K562 (cell line): ENCODE data around the gene SORT1. TPM values are rescaled to one million over a fixed set of nuclear protein-coding genes. Genes with fewer than 3 reads are reported as not detected.
A peak's percentile ranks its signal among the peaks of the same experiment; 100 is the strongest.

ENCODE experiments used
- ELK3 ChIP-seq: fragments of 450-650 bp; formaldehyde crosslinking; IDR thresholded peaks from 2 replicates; pipeline ENCODE4 v1.4.0; 2020; ENCODE audit warnings: mild to moderate bottlenecking
- FOXP1 ChIP-seq: sonication (generic); formaldehyde crosslinking; IDR thresholded peaks from 2 replicates; pipeline ENCODE4 v1.8.0; 2022; ENCODE audit warnings: mild to moderate bottlenecking, missing genetic modification reagents
- KLF10 ChIP-seq: fragments of 250-450 bp; sonication (Bioruptor Pico); IDR thresholded peaks from 2 replicates; pipeline ENCODE4 v1.6.1; 2021; ENCODE audit warnings: matching md5 sums
- NEUROD1 ChIP-seq: fragments of 150-350 bp; IDR thresholded peaks from 2 replicates; pipeline ENCODE4 v1.6.1; 2014; ENCODE audit warnings: borderline replicate concordance, low read length, low read depth; ENCODE audit not compliant: partially characterized antibody
- NFXL1 ChIP-seq: fragments of 450-650 bp; formaldehyde crosslinking; IDR thresholded peaks from 2 replicates; pipeline ENCODE4 v1.4.0; 2021; ENCODE audit warnings: mild to moderate bottlenecking
- PURB ChIP-seq: sonication (generic); formaldehyde crosslinking; IDR thresholded peaks from 2 replicates; pipeline ENCODE4 v1.9.0; 2021; ENCODE audit warnings: low read depth, mild to moderate bottlenecking, missing genetic modification reagents
- RHOXF2B ChIP-seq: fragments of 250-450 bp; sonication (Bioruptor Pico); conservative IDR thresholded peaks from 2 replicates; pipeline ENCODE4 v1.5.1; 2021
- RUNX1 ChIP-seq: sonication (generic); IDR thresholded peaks from 2 replicates; pipeline ENCODE4 v1.6.1; 2016; ENCODE audit warnings: antibody characterized with exemption, low read depth
- SLC30A9 ChIP-seq: fragments of 250-450 bp; sonication (Bioruptor Pico); IDR thresholded peaks from 2 replicates; pipeline ENCODE4 v1.8.0; 2022; ENCODE audit warnings: mild to moderate bottlenecking, moderate library complexity
- SNIP1 ChIP-seq: fragments of 450-650 bp; IDR thresholded peaks from 2 replicates; pipeline ENCODE4 v1.7.1; 2017; ENCODE audit warnings: low read depth, mild to moderate bottlenecking
- U2AF1 ChIP-seq: fragments of 200-400 bp; formaldehyde crosslinking; optimal IDR thresholded peaks from 2 replicates; pipeline ENCODE3; 2017; ENCODE audit warnings: mild to moderate bottlenecking, low read depth, low read length, moderate library complexity
- ZKSCAN1 ChIP-seq: fragments of 150-350 bp; IDR thresholded peaks from 2 replicates; pipeline ENCODE4 v1.6.1; 2016; ENCODE audit warnings: low read depth, low read length
- polyA plus RNA-seq, 8 experiments: library from polyadenylated mRNA; depleted of rRNA in 4 of 8; stranded (reverse) in 5 of 8; unstranded in 3 of 8; fragments of >200 nt; fragmentation: Nextera tagmentation in 2 of 8; fragmentation: Illumina TruSeq in 1 of 8; extraction: Ambion mirVana in 2 of 8; extraction: Trizol in 1 of 8; gene quantifications; 2 replicates each; pipeline versions ENCODE4 v1.2.1 to v1.2.3, GENCODE V29; 2011 to 2014; ENCODE audit warnings: inconsistent platforms in 1 of 8, missing spikeins in 1 of 8
- total RNA-seq, 7 experiments: library from RNA; depleted of rRNA in 6 of 7; stranded (reverse); fragments of >200 nt in 6 of 7; fragmentation: Illumina TruSeq in 2 of 7; extraction: Trizol in 2 of 7; gene quantifications; 2 replicates each; pipeline versions ENCODE4 v1.2.1 to v1.2.3, GENCODE V29; 2011 to 2021; ENCODE audit warnings: low replicate concordance in 1 of 7
- TF ChIP-seq, protein P1 (sequence below), 2 experiments: fragments of 450-650 bp; formaldehyde crosslinking in 1 of 2; IDR thresholded peaks; 2 replicates each; pipeline versions ENCODE4 v1.4.0 to v1.6.1; 2014 to 2020; ENCODE audit warnings: mild to moderate bottlenecking in 2 of 2, borderline replicate concordance in 1 of 2, low read depth in 1 of 2
- TF ChIP-seq, protein P2 (sequence below): fragments of 450-650 bp; IDR thresholded peaks from 2 replicates; pipeline ENCODE4 v1.6.1; 2016; ENCODE audit warnings: mild to moderate bottlenecking
- TF ChIP-seq, protein P3 (sequence below): fragments of 450-650 bp; IDR thresholded peaks from 2 replicates; pipeline ENCODE4 v1.6.1; 2016

The SORT1 gene
- total and polyA plus RNA-seq, 9 of the 15 experiments (the other 6 are each of a cell fraction or from before 2014, with no cell fraction given) = 27.4 to 112 (median 65.0) TPM

DNA sequence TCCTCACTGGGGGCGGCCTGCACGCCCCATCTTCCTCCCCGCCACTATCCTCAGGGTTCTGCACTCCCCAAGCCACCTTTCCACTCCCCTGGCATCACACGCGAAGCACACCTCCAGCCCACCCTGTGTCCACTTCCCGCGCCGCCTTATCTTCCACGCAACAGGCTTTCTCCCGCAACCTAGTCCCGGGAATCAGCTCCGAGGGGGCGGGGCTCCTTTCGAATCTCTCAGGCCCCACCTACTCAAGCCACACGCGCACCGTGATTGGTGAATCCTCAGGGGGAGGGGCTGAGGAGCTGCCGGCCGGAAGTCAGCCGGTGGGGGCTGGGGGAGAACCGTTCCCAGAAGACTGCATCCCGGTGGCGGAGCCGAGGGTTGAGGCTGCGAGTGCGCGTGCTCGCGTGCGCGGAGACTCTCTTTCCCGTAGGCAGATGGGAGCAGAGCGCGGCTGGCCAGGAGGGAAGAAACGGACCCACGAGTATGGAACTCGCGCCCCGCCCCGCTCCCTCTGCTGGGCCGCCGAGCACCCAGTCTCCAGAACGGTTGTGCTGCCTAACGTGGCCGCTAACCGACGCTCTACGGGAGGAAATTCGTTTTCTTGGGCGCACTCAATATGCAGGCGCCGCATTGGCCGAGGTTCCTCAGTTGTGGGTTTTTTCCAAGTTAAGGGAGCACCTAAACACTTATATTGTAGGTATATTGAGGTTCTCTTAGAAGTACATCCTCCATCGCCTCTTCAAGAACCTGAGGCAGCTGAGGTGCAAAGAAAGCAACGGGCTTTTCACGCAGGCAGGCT lies 114.6 kb downstream of the SORT1 start, which contains the start of gene PSRC1 (continued):
- TF ChIP-seq SLC30A9 (CRISPR knock-in tag) (no peak), SNIP1 (no peak), ZKSCAN1 (no peak; the same call in 1 of the 2 replicates), NEUROD1 (no peak), RHOXF2B (no peak), ELK3 (CRISPR knock-in tag) (no peak), NFXL1 (CRISPR knock-in tag) (no peak), KLF10 (CRISPR knock-in tag) (no peak), RUNX1 (0 out of 2 replicates have a peak, but pooled peaks have one; percentile 55), FOXP1 (CRISPR knock-in tag) (no peak; the same call in 1 of the 2 replicates), U2AF1 (no peak), PURB (CRISPR knock-in tag) (no peak)
- TF ChIP-seq, protein P1, sequence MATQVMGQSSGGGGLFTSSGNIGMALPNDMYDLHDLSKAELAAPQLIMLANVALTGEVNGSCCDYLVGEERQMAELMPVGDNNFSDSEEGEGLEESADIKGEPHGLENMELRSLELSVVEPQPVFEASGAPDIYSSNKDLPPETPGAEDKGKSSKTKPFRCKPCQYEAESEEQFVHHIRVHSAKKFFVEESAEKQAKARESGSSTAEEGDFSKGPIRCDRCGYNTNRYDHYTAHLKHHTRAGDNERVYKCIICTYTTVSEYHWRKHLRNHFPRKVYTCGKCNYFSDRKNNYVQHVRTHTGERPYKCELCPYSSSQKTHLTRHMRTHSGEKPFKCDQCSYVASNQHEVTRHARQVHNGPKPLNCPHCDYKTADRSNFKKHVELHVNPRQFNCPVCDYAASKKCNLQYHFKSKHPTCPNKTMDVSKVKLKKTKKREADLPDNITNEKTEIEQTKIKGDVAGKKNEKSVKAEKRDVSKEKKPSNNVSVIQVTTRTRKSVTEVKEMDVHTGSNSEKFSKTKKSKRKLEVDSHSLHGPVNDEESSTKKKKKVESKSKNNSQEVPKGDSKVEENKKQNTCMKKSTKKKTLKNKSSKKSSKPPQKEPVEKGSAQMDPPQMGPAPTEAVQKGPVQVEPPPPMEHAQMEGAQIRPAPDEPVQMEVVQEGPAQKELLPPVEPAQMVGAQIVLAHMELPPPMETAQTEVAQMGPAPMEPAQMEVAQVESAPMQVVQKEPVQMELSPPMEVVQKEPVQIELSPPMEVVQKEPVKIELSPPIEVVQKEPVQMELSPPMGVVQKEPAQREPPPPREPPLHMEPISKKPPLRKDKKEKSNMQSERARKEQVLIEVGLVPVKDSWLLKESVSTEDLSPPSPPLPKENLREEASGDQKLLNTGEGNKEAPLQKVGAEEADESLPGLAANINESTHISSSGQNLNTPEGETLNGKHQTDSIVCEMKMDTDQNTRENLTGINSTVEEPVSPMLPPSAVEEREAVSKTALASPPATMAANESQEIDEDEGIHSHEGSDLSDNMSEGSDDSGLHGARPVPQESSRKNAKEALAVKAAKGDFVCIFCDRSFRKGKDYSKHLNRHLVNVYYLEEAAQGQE (IDR thresholded peaks at IDR 0.05; ENCODE audit: borderline replicate concordance) = peak; percentile 46
- TF ChIP-seq, protein P1 (CRISPR knock-in tag; IDR thresholded peaks at IDR 0.05; ENCODE audit: low read depth) = peak; percentile 61
- TF ChIP-seq, protein P2, sequence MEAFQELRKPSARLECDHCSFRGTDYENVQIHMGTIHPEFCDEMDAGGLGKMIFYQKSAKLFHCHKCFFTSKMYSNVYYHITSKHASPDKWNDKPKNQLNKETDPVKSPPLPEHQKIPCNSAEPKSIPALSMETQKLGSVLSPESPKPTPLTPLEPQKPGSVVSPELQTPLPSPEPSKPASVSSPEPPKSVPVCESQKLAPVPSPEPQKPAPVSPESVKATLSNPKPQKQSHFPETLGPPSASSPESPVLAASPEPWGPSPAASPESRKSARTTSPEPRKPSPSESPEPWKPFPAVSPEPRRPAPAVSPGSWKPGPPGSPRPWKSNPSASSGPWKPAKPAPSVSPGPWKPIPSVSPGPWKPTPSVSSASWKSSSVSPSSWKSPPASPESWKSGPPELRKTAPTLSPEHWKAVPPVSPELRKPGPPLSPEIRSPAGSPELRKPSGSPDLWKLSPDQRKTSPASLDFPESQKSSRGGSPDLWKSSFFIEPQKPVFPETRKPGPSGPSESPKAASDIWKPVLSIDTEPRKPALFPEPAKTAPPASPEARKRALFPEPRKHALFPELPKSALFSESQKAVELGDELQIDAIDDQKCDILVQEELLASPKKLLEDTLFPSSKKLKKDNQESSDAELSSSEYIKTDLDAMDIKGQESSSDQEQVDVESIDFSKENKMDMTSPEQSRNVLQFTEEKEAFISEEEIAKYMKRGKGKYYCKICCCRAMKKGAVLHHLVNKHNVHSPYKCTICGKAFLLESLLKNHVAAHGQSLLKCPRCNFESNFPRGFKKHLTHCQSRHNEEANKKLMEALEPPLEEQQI = 0 out of 2 replicates have a peak, but pooled peaks have one; percentile 14
- TF ChIP-seq, protein P3, sequence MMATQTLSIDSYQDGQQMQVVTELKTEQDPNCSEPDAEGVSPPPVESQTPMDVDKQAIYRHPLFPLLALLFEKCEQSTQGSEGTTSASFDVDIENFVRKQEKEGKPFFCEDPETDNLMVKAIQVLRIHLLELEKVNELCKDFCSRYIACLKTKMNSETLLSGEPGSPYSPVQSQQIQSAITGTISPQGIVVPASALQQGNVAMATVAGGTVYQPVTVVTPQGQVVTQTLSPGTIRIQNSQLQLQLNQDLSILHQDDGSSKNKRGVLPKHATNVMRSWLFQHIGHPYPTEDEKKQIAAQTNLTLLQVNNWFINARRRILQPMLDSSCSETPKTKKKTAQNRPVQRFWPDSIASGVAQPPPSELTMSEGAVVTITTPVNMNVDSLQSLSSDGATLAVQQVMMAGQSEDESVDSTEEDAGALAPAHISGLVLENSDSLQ = 0 out of 2 replicates have a peak, but pooled peaks have one; percentile 14
